Stimulated activated effector memory CD8-positive, alpha-beta T cell treated with anti-CD3 and anti-CD28 coated beads, Interleukin-12 subunit alpha, Interleukin-12 subunit beta, amount 100 ng/mL, for 72 hours (primary cell): ENCODE measurements around the gene DNAAF1.

Source experiments
- ATAC-seq: fragments of 150-1000 bp; cut with Tn5 transposase; 2 replicates; pipeline ENCODE4 v1.10.0; 2021
- DNase-seq, 2 donors: peaks; one replicate each; pipeline ENCODE4 v3.0.0; 2021 to 2022; ENCODE audit warnings: low spot score in 2 of 2
- H3K27ac Mint-ChIP-seq: one replicate; pipeline ENCODE4 v1.8.0; 2022; ENCODE audit warnings: mild to moderate bottlenecking, mixed read lengths
- H3K36me3 Mint-ChIP-seq: one replicate; pipeline ENCODE4 v1.8.0; 2022; ENCODE audit warnings: mild to moderate bottlenecking, mixed read lengths
- H3K4me1 Mint-ChIP-seq: one replicate; pipeline ENCODE4 v1.8.0; 2022; ENCODE audit warnings: mixed read lengths
- H3K4me3 Mint-ChIP-seq: one replicate; pipeline ENCODE4 v1.8.0; 2022; ENCODE audit warnings: mild to moderate bottlenecking, mixed read lengths
- H3K9me3 Mint-ChIP-seq: one replicate; pipeline ENCODE4 v1.8.0; 2022; ENCODE audit warnings: mixed read lengths

Gene DNAAF1

GRCh38 chr16:84166796-84167695 lies 21.9 kb downstream of the DNAAF1 start:
- Mint-ChIP-seq H3K36me3 (peaks cover 6% of the 10 kb centered on the region), H3K9me3 (no peaks in the 10 kb centered on the region), H3K4me3 (no peak overlapping the region), H3K27ac (peak overlapping the region; percentile 14), H3K4me1 (peaks cover 11% of the 10 kb centered on the region)
- DNase-seq = peak in 1 of 2 donors; percentile 81
- ATAC-seq = peak; percentile 98

- Mint-ChIP-seq H3K36me3 (peaks cover 6% of the 10 kb centered on the region), H3K27ac (no peak overlapping the region), H3K4me1 (peaks cover 11% of the 10 kb centered on the region), H3K4me3 (no peak overlapping the region), H3K9me3 (no peaks in the 10 kb centered on the region)
- DNase-seq (no peak), ATAC-seq (no peak)
Measured at GRCh38 chr16:84169765-84170310, 24.7 kb downstream of the DNAAF1 start.

GRCh38 chr16:84174396-84174795 lies 29.3 kb downstream of the DNAAF1 start:
- ATAC-seq (no peak), DNase-seq (no peak)
- Mint-ChIP-seq H3K9me3 (no peaks in the 10 kb centered on the region), H3K36me3 (peaks cover 11% of the 10 kb centered on the region), H3K27ac (no peak overlapping the region), H3K4me3 (no peak overlapping the region), H3K4me1 (peaks cover 21% of the 10 kb centered on the region)

GRCh38 chr16:84175350-84176081 lies 30.4 kb downstream of the DNAAF1 start:
- no peaks in the 10 kb centered on the region for H3K9me3 Mint-ChIP-seq
- peak; percentile 44 to 74 for DNase-seq
- peaks cover 18% of the 10 kb centered on the region for H3K36me3 Mint-ChIP-seq
- ATAC-seq = peak; percentile 82
- no peak overlapping the region for H3K4me3 Mint-ChIP-seq
- peak overlapping the region; percentile 24 for H3K27ac Mint-ChIP-seq
- H3K4me1 Mint-ChIP-seq = peaks cover 21% of the 10 kb centered on the region

- Mint-ChIP-seq H3K4me3 (no peak overlapping the region), H3K9me3 (no peaks in the 10 kb centered on the region), H3K4me1 (peaks cover 21% of the 10 kb centered on the region), H3K27ac (no peak overlapping the region), H3K36me3 (peaks cover 24% of the 10 kb centered on the region)
- ATAC-seq = no peak
- DNase-seq = no peak
Measured at GRCh38 chr16:84176192-84177053, 31.3 kb downstream of the DNAAF1 start.

- H3K4me3 Mint-ChIP-seq = no peak overlapping the region
- ATAC-seq = peak; percentile 74
- H3K27ac Mint-ChIP-seq = no peak overlapping the region
- H3K9me3 Mint-ChIP-seq = no peaks in the 10 kb centered on the region
- no peak for DNase-seq
- H3K4me1 Mint-ChIP-seq = peaks cover 21% of the 10 kb centered on the region
- peaks cover 27% of the 10 kb centered on the region for H3K36me3 Mint-ChIP-seq
Measured at GRCh38 chr16:84177741-84178073, 32.6 kb downstream of the DNAAF1 start.

- ATAC-seq (no peak), DNase-seq (no peak)
- Mint-ChIP-seq H3K36me3 (peaks cover 33% of the 10 kb centered on the region), H3K4me3 (no peak overlapping the region), H3K9me3 (no peaks in the 10 kb centered on the region), H3K27ac (no peak overlapping the region), H3K4me1 (peaks cover 21% of the 10 kb centered on the region)
Measured at GRCh38 chr16:84178146-84178765, 33.1 kb downstream of the DNAAF1 start.

- H3K9me3 Mint-ChIP-seq = no peaks in the 10 kb centered on the region
- peaks cover 33% of the 10 kb centered on the region for H3K36me3 Mint-ChIP-seq
- no peak overlapping the region for H3K4me3 Mint-ChIP-seq
- DNase-seq (no peak), ATAC-seq (no peak)
- H3K27ac Mint-ChIP-seq = no peak overlapping the region
- H3K4me1 Mint-ChIP-seq = peaks cover 23% of the 10 kb centered on the region
Measured at GRCh38 chr16:84178892-84179611, 33.9 kb downstream of the DNAAF1 start.

- no peak for DNase-seq
- no peak overlapping the region for H3K4me3 Mint-ChIP-seq
- peaks cover 30% of the 10 kb centered on the region for H3K4me1 Mint-ChIP-seq
- peaks cover 33% of the 10 kb centered on the region for H3K36me3 Mint-ChIP-seq
- no peak overlapping the region for H3K27ac Mint-ChIP-seq
- no peaks in the 10 kb centered on the region for H3K9me3 Mint-ChIP-seq
- ATAC-seq = no peak
Measured at GRCh38 chr16:84179612-84180320, 34.7 kb downstream of the DNAAF1 start.

- Mint-ChIP-seq H3K27ac (no peak overlapping the region), H3K4me1 (peaks cover 29% of the 10 kb centered on the region), H3K9me3 (no peaks in the 10 kb centered on the region), H3K36me3 (peaks cover 39% of the 10 kb centered on the region), H3K4me3 (no peak overlapping the region)
- DNase-seq (no peak), ATAC-seq (no peak)
Measured at GRCh38 chr16:84180519-84181140, 35.5 kb downstream of the DNAAF1 start.

- Mint-ChIP-seq H3K9me3 (no peaks in the 10 kb centered on the region), H3K27ac (peak overlapping the region; percentile 17), H3K36me3 (peaks cover 39% of the 10 kb centered on the region), H3K4me3 (no peak overlapping the region), H3K4me1 (peaks cover 29% of the 10 kb centered on the region)
- DNase-seq (no peak), ATAC-seq (no peak)
Measured at GRCh38 chr16:84181144-84181915, 36.2 kb downstream of the DNAAF1 start.

GRCh38 chr16:84182104-84182503 lies 37.0 kb downstream of the DNAAF1 start:
- H3K4me3 Mint-ChIP-seq = no peak overlapping the region
- no peaks in the 10 kb centered on the region for H3K9me3 Mint-ChIP-seq
- ATAC-seq = no peak
- H3K36me3 Mint-ChIP-seq = peaks cover 39% of the 10 kb centered on the region
- H3K4me1 Mint-ChIP-seq = peaks cover 34% of the 10 kb centered on the region
- peak overlapping the region; percentile 17 for H3K27ac Mint-ChIP-seq
- no peak for DNase-seq
